ENCODE measurements around the gene ARID3C. TPM values are rescaled to one million over a fixed set of nuclear protein-coding genes. Genes with fewer than 3 reads are reported as not detected.
A peak's percentile ranks its signal among the peaks of the same experiment; 100 is the strongest.

The ARID3C gene
- total RNA-seq, 4 donors from 2014 or later = not detected

DNA sequence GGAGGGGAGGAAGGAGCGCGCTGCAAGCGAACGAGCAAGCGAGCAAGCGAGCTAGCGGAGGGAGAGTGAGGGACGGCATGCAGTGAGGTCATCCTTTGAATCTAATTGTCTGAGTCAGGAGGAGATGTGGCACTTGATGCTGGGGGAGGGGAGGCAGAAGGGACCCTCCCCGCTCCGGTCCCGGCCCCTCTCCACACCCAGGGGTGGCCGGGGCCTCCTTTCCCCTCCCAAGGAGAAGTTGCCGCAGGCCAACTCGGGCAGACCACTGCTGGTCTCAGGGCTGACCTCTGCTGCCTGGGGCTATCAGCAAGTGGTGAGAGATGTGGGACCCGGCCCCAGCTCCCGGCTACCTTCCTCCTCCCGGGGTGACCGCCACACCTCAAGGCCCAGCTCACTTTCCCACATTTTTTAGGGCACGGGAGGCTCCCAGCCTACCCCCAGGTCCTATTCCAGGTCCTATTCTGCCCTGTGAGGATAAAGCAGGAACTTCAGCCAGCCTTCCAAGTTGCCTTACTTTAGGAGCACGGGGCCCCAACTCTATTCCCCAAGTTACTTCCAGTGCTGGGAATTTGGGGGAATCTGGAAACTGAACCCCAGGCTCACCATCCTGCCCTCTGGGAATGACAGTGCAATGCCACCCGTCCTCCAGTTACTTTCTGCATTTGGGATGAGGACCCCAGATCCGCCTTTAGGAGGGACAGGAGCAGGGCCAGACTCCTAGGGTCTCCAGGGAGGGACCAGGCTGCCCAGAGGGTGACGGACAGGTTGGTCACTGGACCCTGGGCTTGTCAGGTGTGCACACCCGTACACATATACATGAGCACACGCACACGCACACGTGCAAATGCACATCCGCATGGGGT lies 50.4 kb downstream of the ARID3C start:
- H3K27ac ChIP-seq = peak overlapping the region in 2 of 4 donors; percentile 35 to 41
- no peaks in the 10 kb centered on the region for H3K36me3 ChIP-seq
- TF ChIP-seq EP300 (IDR thresholded peaks at IDR 0.05) (no peak), POLR2AphosphoS5 (IDR thresholded peaks at IDR 0.05) (no peak), CTCF (IDR thresholded peaks at IDR 0.05) (no peak), POLR2A (IDR thresholded peaks at IDR 0.05) (no peak)
- H3K9me3 ChIP-seq = no peaks in the 10 kb centered on the region
- ATAC-seq = no peak
- peaks cover 0 to 24% (median 0%) of the 10 kb centered on the region in 3 donors for H3K4me1 ChIP-seq
- 10 to 30% methylated on average over 6 of the region's 28 CpGs for WGBS, 2 donors (ENCODE audit: low coverage in 1 of 2)
- H3K27me3 ChIP-seq = peaks cover 82% of the 10 kb centered on the region
- H3K4me3 ChIP-seq = peak overlapping the region in 1 of 2 donors; percentile 45

DNA sequence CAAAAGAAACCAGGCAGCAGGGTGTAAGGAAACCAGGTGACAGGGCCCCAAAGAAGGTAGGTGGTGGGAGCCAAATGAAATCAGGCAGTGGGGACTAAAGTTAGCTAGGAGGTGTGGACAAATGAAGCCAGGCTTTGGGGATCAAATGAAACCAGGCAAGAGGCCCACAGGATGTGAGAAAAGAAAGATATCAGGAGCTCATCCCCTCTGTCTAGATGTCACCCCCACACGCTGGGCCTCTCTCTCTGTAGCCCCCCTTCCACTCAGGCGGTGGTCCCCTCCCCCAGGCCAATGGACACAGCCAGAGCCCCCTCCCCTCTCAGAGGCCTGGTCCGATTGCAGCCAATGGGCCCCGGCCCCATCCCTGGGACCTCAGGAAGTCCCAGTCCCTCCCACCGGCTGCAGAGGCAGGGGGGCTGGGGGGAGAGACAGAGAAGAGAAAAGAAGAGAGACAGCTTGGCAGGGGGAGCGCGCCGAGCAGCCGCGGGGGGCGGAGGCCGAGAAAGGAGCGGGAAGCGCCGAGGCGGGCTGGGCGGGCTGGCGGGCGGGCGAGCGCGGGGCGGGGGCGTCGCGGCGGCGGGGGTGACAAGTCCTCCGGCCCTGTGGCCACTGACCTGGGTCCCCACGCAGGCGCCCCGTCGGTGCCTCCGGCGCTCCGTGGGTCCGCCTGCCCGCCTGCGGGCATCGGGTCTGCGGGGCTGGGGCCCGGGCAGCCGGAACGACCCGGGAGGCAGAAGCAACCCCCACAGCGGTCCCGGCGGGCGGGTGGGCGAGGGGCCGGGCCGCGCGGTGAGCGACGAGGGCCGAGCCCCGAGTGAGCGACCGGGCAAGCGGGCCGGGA lies 51.2 kb downstream of the ARID3C start:
- peak overlapping the region in 1 of 2 donors; percentile 45 for H3K4me3 ChIP-seq
- peaks cover 74% of the 10 kb centered on the region for H3K27me3 ChIP-seq
- H3K9me3 ChIP-seq = no peaks in the 10 kb centered on the region
- H3K4me1 ChIP-seq = peaks cover 0 to 24% (median 0%) of the 10 kb centered on the region in 3 donors
- H3K36me3 ChIP-seq = no peaks in the 10 kb centered on the region
- H3K27ac ChIP-seq = peak overlapping the region in 2 of 4 donors; percentile 35 to 41
- no peak for ATAC-seq
- TF ChIP-seq EP300 (IDR thresholded peaks at IDR 0.05) (no peak), CTCF (IDR thresholded peaks at IDR 0.05) (no peak), POLR2AphosphoS5 (IDR thresholded peaks at IDR 0.05) (no peak), POLR2A (IDR thresholded peaks at IDR 0.05) (no peak)
- 1 to 33% methylated on average over 3 to 15 of the region's 62 CpGs for WGBS, 2 donors (ENCODE audit: low coverage in 1 of 2)

GRCh38 chr9:34576597-34577399 lies 52.1 kb downstream of the ARID3C start:
- H3K9me3 ChIP-seq = no peaks in the 10 kb centered on the region
- 67% methylated on average over 1 of the region's 14 CpGs; no CpG with 5 or more reads in 1 of the 2 donors for WGBS, 2 donors (ENCODE audit: low coverage in 1 of 2)
- no peak overlapping the region for H3K27ac ChIP-seq
- no peaks in the 10 kb centered on the region for H3K36me3 ChIP-seq
- H3K4me1 ChIP-seq = peaks cover 0 to 24% (median 0%) of the 10 kb centered on the region in 3 donors
- no peak overlapping the region for H3K4me3 ChIP-seq
- no peak for ATAC-seq
- peaks cover 70% of the 10 kb centered on the region for H3K27me3 ChIP-seq
- TF ChIP-seq POLR2AphosphoS5 (IDR thresholded peaks at IDR 0.05) (no peak), POLR2A (IDR thresholded peaks at IDR 0.05) (no peak), EP300 (IDR thresholded peaks at IDR 0.05) (no peak)

DNA sequence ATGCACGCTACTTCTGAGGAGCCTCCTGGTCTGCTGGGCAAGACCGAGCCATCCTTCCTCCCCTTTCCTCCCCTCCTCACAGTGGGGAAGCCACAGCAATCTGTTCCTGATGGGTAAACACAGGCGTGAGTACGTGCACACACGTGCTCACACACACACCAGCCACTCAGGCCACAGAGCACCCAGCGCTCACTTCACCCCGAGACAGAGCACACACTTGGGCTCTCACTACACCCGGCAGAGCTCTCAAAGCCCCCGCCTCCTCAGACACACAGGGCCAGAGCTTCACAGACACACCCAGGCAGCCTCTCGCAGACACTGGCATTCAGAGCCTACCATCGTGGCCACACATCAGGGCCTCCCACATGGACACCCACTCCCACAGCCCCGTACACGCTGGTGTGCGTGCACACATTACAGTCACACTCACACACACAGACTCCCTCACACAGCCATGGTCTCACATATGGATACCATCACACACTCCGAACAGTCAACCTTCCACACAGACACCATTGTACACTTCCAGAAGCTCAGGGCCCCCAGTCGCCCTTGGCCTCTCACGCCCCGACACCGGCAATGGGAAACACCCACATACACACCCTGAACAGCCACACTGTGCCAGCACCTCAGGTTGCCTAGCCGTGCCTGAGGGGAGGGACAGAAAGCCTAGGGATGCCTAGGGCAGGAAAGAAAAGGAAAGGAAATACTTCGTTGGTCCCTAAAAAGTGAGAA lies 52.8 kb downstream of the ARID3C start:
- Histone ChIP-seq H3K4me3 (no peak overlapping the region), H3K27ac (no peak overlapping the region), H3K27me3 (peaks cover 70% of the 10 kb centered on the region), H3K9me3 (no peaks in the 10 kb centered on the region), H3K4me1 (peaks cover 0 to 31% (median 0%) of the 10 kb centered on the region in 3 donors), H3K36me3 (no peaks in the 10 kb centered on the region)
- ATAC-seq = no peak
- WGBS, 2 donors (ENCODE audit: low coverage in 1 of 2) = 71 to 79% methylated on average over 8 to 13 of the region's 21 CpGs
- TF ChIP-seq EP300 (IDR thresholded peaks at IDR 0.05) = no peak
- no peak for TF ChIP-seq CTCF (IDR thresholded peaks at IDR 0.05)
- no peak for TF ChIP-seq POLR2A (IDR thresholded peaks at IDR 0.05)
- TF ChIP-seq POLR2AphosphoS5 (IDR thresholded peaks at IDR 0.05) = no peak

All from gastroesophageal sphincter (tissue), 4 donors.